HCT116 (cell line): ENCODE results near the gene PTCD1. TPM values are rescaled to one million over a fixed set of nuclear protein-coding genes. Genes with fewer than 3 reads are reported as not detected.

Source experiments
- ATAC-seq: fragments of 200-7000 bp; cut with Tn5 transposase; 2 replicates; pipeline ENCODE4 v1.9.1; 2020; ENCODE audit warnings: mild to moderate bottlenecking, moderate library complexity
- BruUV-seq: library from RNA; stranded (reverse); fragments of 400-500 nt; replicated peaks from 2 replicates; lab custom pipeline; 2021; lab: Mats Ljungman, UMichigan
- CTCF ChIA-PET: fragments of 300-600 bp; sonication (Branson Sonifier 250); formaldehyde crosslinking; loops from one replicate; lab custom pipeline; 2021; ENCODE audit warnings: antibody characterized with exemption; lab: Charles Lee
- POLR2A ChIA-PET: fragments of 300-600, 350-600 bp; sonication (Branson Sonifier 250); formaldehyde crosslinking; loops from one replicate; lab custom pipeline; 2021; ENCODE audit warnings: antibody characterized with exemption; lab: Charles Lee
- RAD21 ChIA-PET, 2 experiments: fragments of 300-600 bp; sonication (Branson Sonifier 250); formaldehyde crosslinking; loops; one replicate each; lab custom pipeline; 2023; ENCODE audit warnings: low total read pairs in 2 of 2; ENCODE audit not compliant: uncharacterized antibody in 2 of 2, unreplicated experiment in 2 of 2, low non-redundant PET in 1 of 2; lab: Charles Lee
- DNase-seq: peaks from one replicate; pipeline ENCODE4 v3.0.0-alpha.2; 2010; ENCODE audit warnings: low read depth, low spot score
- H2AFZ ChIP-seq: fragments of 200-600 bp; shearing (Covaris generic), sonication (generic); 2 replicates; pipeline ENCODE4 v1.6.1; 2017; ENCODE audit warnings: low read depth, mixed run types, mixed read lengths, antibody characterized with exemption, low read length; ENCODE audit not compliant: poor library complexity, severe bottlenecking
- H3K27ac ChIP-seq: 2 replicates; pipeline ENCODE4 v1.5.1; 2012; ENCODE audit warnings: low read depth, low read length
- H3K27me3 ChIP-seq: fragments of 200-600 bp; sonication (generic); 2 replicates; pipeline ENCODE4 v1.6.1; 2016; ENCODE audit warnings: mixed run types, low read length, mixed read lengths; ENCODE audit not compliant: insufficient read depth
- H3K36me3 ChIP-seq, 2 experiments: fragments of 200-500 bp in 1 of 2; fragments of 200-600 bp in 1 of 2; sonication (Bioruptor generic) in 1 of 2; sonication (generic) in 1 of 2; 2 replicates each; pipeline versions ENCODE4 v1.5.1 to v1.6.1; 2014 to 2016; ENCODE audit warnings: low read length in 2 of 2, inconsistent platforms in 1 of 2, mixed read lengths in 1 of 2, mixed run types in 1 of 2; ENCODE audit not compliant: insufficient read depth in 2 of 2, control insufficient read depth in 1 of 2
- H3K4me1 ChIP-seq, 2 experiments: fragments of 200-600 bp in 1 of 2; sonication (generic) in 1 of 2; 2 replicates each; pipeline versions ENCODE4 v1.5.1 to v1.6.1; 2012 to 2017; ENCODE audit warnings: low read length in 2 of 2, inconsistent platforms in 1 of 2, mild to moderate bottlenecking in 1 of 2, mixed read lengths in 1 of 2, mixed run types in 1 of 2, moderate library complexity in 1 of 2; ENCODE audit not compliant: insufficient read depth in 2 of 2, control insufficient read depth in 1 of 2
- H3K4me2 ChIP-seq: fragments of 200-600 bp; sonication (generic); 2 replicates; pipeline ENCODE4 v1.6.1; 2017; ENCODE audit warnings: mixed run types, low read length, mixed read lengths
- H3K4me3 ChIP-seq, 2 experiments: fragments of 200-600 bp in 1 of 2; sonication (generic) in 1 of 2; replicated peaks in 1 of 2; 2 replicates each; pipeline ENCODE4 v1.5.1; 2011 to 2016; ENCODE audit warnings: low read length in 2 of 2, control low read depth in 1 of 2, low read depth in 1 of 2, mild to moderate bottlenecking in 1 of 2, mixed read lengths in 1 of 2, mixed run types in 1 of 2
- H3K79me2 ChIP-seq: fragments of 200-600 bp; sonication (generic); 2 replicates; pipeline ENCODE4 v1.6.1; 2017; ENCODE audit warnings: mild to moderate bottlenecking, mixed run types, low read length, moderate library complexity, mixed read lengths; ENCODE audit not compliant: insufficient read depth
- H3K9ac ChIP-seq: fragments of 200-600 bp; sonication (generic); 2 replicates; pipeline ENCODE4 v1.6.1; 2016; ENCODE audit warnings: low read length, mixed read lengths
- H3K9me2 ChIP-seq: fragments of 200-600 bp; sonication (generic), shearing (Covaris generic); 2 replicates; pipeline ENCODE4 v1.6.1; 2017; ENCODE audit warnings: mixed run types, mild to moderate bottlenecking, moderate library complexity; ENCODE audit not compliant: insufficient read depth
- H3K9me3 ChIP-seq, 2 experiments: fragments of 200-500 bp in 1 of 2; fragments of 200-600 bp in 1 of 2; sonication (Bioruptor generic) in 1 of 2; sonication (generic) in 1 of 2; 2 replicates each; pipeline ENCODE4 v1.6.1; 2014 to 2017; ENCODE audit warnings: low read length in 2 of 2, mixed read lengths in 2 of 2, inconsistent platforms in 1 of 2, low read depth in 1 of 2, mild to moderate bottlenecking in 1 of 2, mixed run types in 1 of 2, moderate library complexity in 1 of 2; ENCODE audit not compliant: control insufficient read depth in 1 of 2, insufficient read depth in 1 of 2
- H4K20me1 ChIP-seq: fragments of 200-600 bp; sonication (generic), shearing (Covaris generic); 2 replicates; pipeline ENCODE4 v1.6.1; 2017; ENCODE audit warnings: mixed run types, mild to moderate bottlenecking, moderate library complexity; ENCODE audit not compliant: insufficient read depth
- ATF3 ChIP-seq: IDR thresholded peaks from 2 replicates; pipeline ENCODE4 v1.6.1; 2012
- CBX3 ChIP-seq: IDR thresholded peaks from 2 replicates; pipeline ENCODE4 v1.6.1; 2012; ENCODE audit warnings: low read depth
- CTCF ChIP-seq, 3 experiments: fragments of 200-600 bp in 1 of 3; sonication (generic) in 1 of 3; IDR thresholded peaks in 2 of 3; conservative IDR thresholded peaks in 1 of 3; 2 replicates each; pipeline ENCODE4 v1.5.1; 2012 to 2017; ENCODE audit warnings: low read depth in 2 of 3, low read length in 2 of 3, antibody characterized with exemption in 1 of 3, borderline replicate concordance in 1 of 3, control low read depth in 1 of 3, mild to moderate bottlenecking in 1 of 3, mixed read lengths in 1 of 3, mixed run types in 1 of 3, moderate library complexity in 1 of 3; ENCODE audit not compliant: insufficient read depth in 1 of 3
- EGR1 ChIP-seq: IDR thresholded peaks from 2 replicates; pipeline ENCODE4 v1.6.1; 2012; ENCODE audit warnings: low read depth
- EZH2 ChIP-seq: fragments of 200-600 bp; sonication (generic); IDR thresholded peaks from 2 replicates; pipeline ENCODE4 v1.6.1; 2017; ENCODE audit warnings: antibody characterized with exemption, mixed run types
- FOSL1 ChIP-seq: IDR thresholded peaks from 2 replicates; pipeline ENCODE4 v1.6.1; 2012; ENCODE audit warnings: low read depth
- JUND ChIP-seq: IDR thresholded peaks from 2 replicates; pipeline ENCODE4 v1.6.1; 2012
- POLR2A ChIP-seq: IDR thresholded peaks from 2 replicates; pipeline ENCODE4 v1.7.0; 2011; ENCODE audit warnings: borderline replicate concordance; ENCODE audit not compliant: insufficient read depth, insufficient read length; ENCODE audit errors: extremely low read depth
- POLR2AphosphoS5 ChIP-seq: IDR thresholded peaks from 2 replicates; pipeline ENCODE4 v1.6.1; 2011; ENCODE audit warnings: mild to moderate bottlenecking, low read depth, low read length, moderate library complexity
- ZBTB33 ChIP-seq: IDR thresholded peaks from 2 replicates; pipeline ENCODE4 v1.6.1; 2011; ENCODE audit warnings: mild to moderate bottlenecking, low read length, moderate library complexity; ENCODE audit not compliant: insufficient replicate concordance; ENCODE audit errors: extremely low read depth
- ZFX ChIP-seq: fragments of 450-650 bp; IDR thresholded peaks from 2 replicates; pipeline ENCODE4 v1.6.1; 2017
- intact Hi-C: fragments of 100-400 bp; cut with micrococcal nuclease; formaldehyde crosslinking; loops from 2 replicates; pipeline ENCODE4 v1.10.0; 2022
- total RNA-seq: library from RNA; stranded (reverse); gene quantifications from one replicate; pipeline ENCODE4 v1.2.1, GENCODE V29; 2021; ENCODE audit not compliant: unreplicated experiment

The PTCD1 gene
- total RNA-seq, 1 experiment from 2014 or later: 9.2 TPM

- no peak for TF ChIP-seq EZH2
- TF ChIP-seq FOSL1: no peak
- TF ChIP-seq ZFX: no peak
Observed at GRCh38 chr7:99402854-99403253, 35.7 kb downstream of the PTCD1 start (continued).

- ChIA-PET CTCF (no interaction called here), RAD21 (no interaction called here), POLR2A (interaction anchor here (2.3 kb wide), 1 partner anchor 9 kb away, joined by 6 read pairs; the partner anchor contains the start of genes BUD31 and PDAP1)
- peaks cover 40% of the 10 kb centered on the region for H3K79me2 ChIP-seq
- BruUV-seq: no TSS peak
- no peaks in the 10 kb centered on the region for H3K9me3 ChIP-seq
- DNase-seq (no peak), ATAC-seq (no peak)
- TF ChIP-seq EGR1 (no peak), CTCF (IDR thresholded peaks at IDR 0.05 in 2 of 3, conservative IDR thresholded peaks at IDR 0.05 in 1 of 3; ENCODE audit: borderline replicate concordance in 1 of 3, insufficient read depth in 1 of 3, low read depth in 2 of 3, low read length in 2 of 3) (no peak), ATF3 (no peak), POLR2AphosphoS5 (no peak), ZBTB33 (no peak), FOSL1 (no peak), JUND (no peak), EZH2 (no peak), POLR2A (no peak), CBX3 (no peak)
- no peaks in the 10 kb centered on the region for H3K4me1 ChIP-seq
- no peaks in the 10 kb centered on the region for H3K9me2 ChIP-seq
- H4K20me1 ChIP-seq: no peaks in the 10 kb centered on the region
- H3K36me3 ChIP-seq: peaks cover 45 to 62% of the 10 kb centered on the region in 2 experiments
- intact Hi-C loops: no loop called here
- no peak overlapping the region for H3K4me2 ChIP-seq
- no peak overlapping the region for H3K27ac ChIP-seq
- H3K27me3 ChIP-seq: no peaks in the 10 kb centered on the region
- H3K9ac ChIP-seq: no peak overlapping the region
- no peak overlapping the region for H2AFZ ChIP-seq
- H3K4me3 ChIP-seq: no peak overlapping the region
Observed at GRCh38 chr7:99399597-99399996, 39.0 kb downstream of the PTCD1 start.
